CD4-positive, CD25-positive, alpha-beta regulatory T cell (primary cell): Measurements from ENCODE around the gene PRAMEF1. TPM values are rescaled to one million over a fixed set of nuclear protein-coding genes. Genes with fewer than 3 reads are reported as not detected.
"Not testable (repeated sequence)": the region's sequence is repeated elsewhere in the genome, so short reads cannot be mapped to it uniquely, and the experiment has no call there.

Experiments used
- ATAC-seq, 2 donors: fragments of 150-1000 bp; cut with Tn5 transposase; one replicate each; pipeline ENCODE4 v1.10.0; 2021; ENCODE audit warnings: low read depth in 2 of 2, moderate number of reproducible peaks in 2 of 2, moderate library complexity in 1 of 2
- DNase-seq, 3 donors: peaks; one replicate each; pipeline versions ENCODE4 v3.0.0 to v3.0.0-alpha.2; 2012 to 2022; ENCODE audit warnings: mixed read lengths in 1 of 3
- H3K27ac ChIP-seq: one replicate; pipeline ENCODE4 v1.7.0; 2013; ENCODE audit warnings: mild to moderate bottlenecking, low read length; ENCODE audit not compliant: insufficient read depth, poor library complexity, severe bottlenecking
- H3K27me3 ChIP-seq: one replicate; pipeline ENCODE4 v1.7.0; 2013; ENCODE audit warnings: low read length; ENCODE audit not compliant: control insufficient read depth, insufficient read depth
- H3K36me3 ChIP-seq: one replicate; pipeline ENCODE4 v1.7.0; 2013; ENCODE audit warnings: mild to moderate bottlenecking, low read length, moderate library complexity; ENCODE audit not compliant: control insufficient read depth, insufficient read depth
- H3K4me1 ChIP-seq: 2 replicates; pipeline ENCODE4 v1.7.0; 2013; ENCODE audit warnings: mild to moderate bottlenecking, low read length; ENCODE audit not compliant: insufficient read depth, control insufficient read depth, poor library complexity, severe bottlenecking
- H3K4me3 ChIP-seq: one replicate; pipeline ENCODE4 v1.7.0; 2013; ENCODE audit warnings: low read depth, mild to moderate bottlenecking, low read length, moderate library complexity
- H3K9me3 ChIP-seq, 2 experiments: 1 replicate in 1 of 2; 2 replicates in 1 of 2; pipeline ENCODE4 v1.7.0; 2013; ENCODE audit warnings: low read length in 2 of 2, mild to moderate bottlenecking in 1 of 2, moderate library complexity in 1 of 2; ENCODE audit not compliant: control insufficient read depth in 2 of 2
- H3K27ac Mint-ChIP-seq, 3 donors: one replicate each; pipeline ENCODE4 v1.8.0; 2020 to 2022; ENCODE audit warnings: mild to moderate bottlenecking in 3 of 3, mixed read lengths in 3 of 3, moderate library complexity in 2 of 3
- H3K27me3 Mint-ChIP-seq: one replicate; pipeline ENCODE4 v1.8.0; 2022; ENCODE audit warnings: mild to moderate bottlenecking, mixed read lengths
- H3K36me3 Mint-ChIP-seq: one replicate; pipeline ENCODE4 v1.8.0; 2020; ENCODE audit warnings: mixed read lengths
- H3K4me1 Mint-ChIP-seq, 4 donors: one replicate each; pipeline ENCODE4 v1.8.0; 2020 to 2022; ENCODE audit warnings: mixed read lengths in 4 of 4, mild to moderate bottlenecking in 1 of 4
- H3K4me3 Mint-ChIP-seq, 4 donors: one replicate each; pipeline ENCODE4 v1.8.0; 2020 to 2022; ENCODE audit warnings: mild to moderate bottlenecking in 4 of 4, mixed read lengths in 4 of 4, moderate library complexity in 3 of 4
- H3K9me3 Mint-ChIP-seq, 7 donors: one replicate each; pipeline ENCODE4 v1.8.0; 2020 to 2022; ENCODE audit warnings: mixed read lengths in 7 of 7, mild to moderate bottlenecking in 3 of 7, moderate library complexity in 2 of 7
- polyA plus RNA-seq, 4 donors: library from polyadenylated mRNA; unstranded; fragments of 300-500 nt; fragmentation: Illumina TruSeq; gene quantifications; one replicate each; pipeline ENCODE4 v1.2.3, GENCODE V29; 2021
- total RNA-seq: library from RNA; stranded (reverse); gene quantifications from one replicate; pipeline ENCODE4 v1.2.3, GENCODE V29; 2022

The PRAMEF1 gene
- total and polyA plus RNA-seq, 5 donors from 2014 or later, result not detected

DNA sequence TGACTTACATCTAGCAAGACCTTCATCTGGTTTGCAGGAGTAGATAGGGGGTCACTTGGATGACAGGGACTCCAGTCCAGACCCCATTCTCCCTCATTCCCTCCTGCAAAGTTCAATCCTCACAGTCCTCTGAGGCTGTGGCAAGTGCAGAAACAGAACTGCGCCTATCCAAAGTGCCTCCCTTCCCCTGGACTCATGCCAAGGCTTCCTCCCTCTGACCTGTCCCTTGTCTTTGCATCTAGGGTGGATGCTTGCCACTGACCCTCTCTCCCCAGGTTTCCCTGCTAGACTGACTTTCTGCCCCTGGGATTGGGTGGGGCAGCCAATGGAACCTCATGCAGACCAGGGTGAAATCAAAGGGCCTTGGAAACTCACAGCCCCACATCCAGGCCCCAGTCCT is 18.7 kb downstream of the PRAMEF1 start:
- H3K4me1 Mint-ChIP-seq, result no peaks in the 10 kb centered on the region
- no peak for ATAC-seq

DNA sequence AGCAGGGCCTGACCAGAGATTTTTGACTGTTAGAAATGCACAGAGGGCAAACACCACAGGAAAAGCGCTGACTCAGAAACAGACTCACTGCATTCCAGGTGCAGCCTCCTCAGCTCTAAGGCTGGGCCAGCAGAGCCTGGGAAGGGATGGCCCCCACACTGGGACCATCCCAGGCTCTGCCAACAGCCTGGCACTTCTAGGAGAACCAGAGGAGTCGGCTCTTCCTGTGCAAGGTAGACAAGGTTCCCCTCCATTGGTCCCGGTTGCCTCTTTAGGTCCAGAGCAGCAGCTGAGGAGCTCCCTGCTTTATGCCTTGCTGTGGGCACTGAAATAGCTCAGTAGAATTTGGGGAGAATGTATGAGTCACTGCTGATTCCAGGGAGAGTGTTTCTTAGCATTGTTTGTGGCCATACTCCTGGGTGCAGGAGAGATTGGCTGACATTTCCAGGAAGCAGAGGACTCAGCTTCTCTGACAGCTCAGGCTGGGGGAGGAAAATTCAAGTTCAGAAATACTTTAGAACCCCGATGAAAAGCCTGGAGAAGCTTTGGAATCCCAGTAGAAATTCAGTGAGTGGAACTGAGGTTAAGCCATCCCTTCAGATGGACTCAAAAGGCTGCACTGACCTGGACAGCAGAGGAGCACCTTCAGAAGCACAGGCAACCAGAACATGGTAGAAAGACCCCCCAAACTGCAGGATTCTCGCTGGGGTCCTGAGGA is 19.7 kb downstream of the PRAMEF1 start:
- Mint-ChIP-seq H3K9me3 (peaks cover 0 to 10% (median 2%) of the 10 kb centered on the region in 7 donors), H3K4me3 (no peak overlapping the region), H3K4me1 (no peaks in the 10 kb centered on the region), H3K36me3 (no peaks in the 10 kb centered on the region), H3K27me3 (peaks cover 5% of the 10 kb centered on the region), H3K27ac (no peak overlapping the region)
- Histone ChIP-seq H3K36me3 (no peaks in the 10 kb centered on the region), H3K4me1 (no peaks in the 10 kb centered on the region), H3K9me3 (peaks cover 0 to 2% of the 10 kb centered on the region in 2 experiments), H3K27me3 (no peaks in the 10 kb centered on the region), H3K27ac (no peak overlapping the region), H3K4me3 (no peak overlapping the region)
- DNase-seq, result no peak
- no peak for ATAC-seq

More for the DNA sequence above, 18.7 kb downstream of the PRAMEF1 start:
- no peak overlapping the region for H3K27ac ChIP-seq
- H3K27me3 Mint-ChIP-seq, result peaks cover 5% of the 10 kb centered on the region
- no peaks in the 10 kb centered on the region for H3K4me1 ChIP-seq
- no peaks in the 10 kb centered on the region for H3K36me3 Mint-ChIP-seq
- H3K4me3 ChIP-seq, result no peak overlapping the region
- DNase-seq, result no peak
- H3K27me3 ChIP-seq, result no peaks in the 10 kb centered on the region
- H3K4me3 Mint-ChIP-seq, result no peak overlapping the region
- H3K27ac Mint-ChIP-seq, result no peak overlapping the region
- peaks cover 0 to 5% of the 10 kb centered on the region in 2 experiments for H3K9me3 ChIP-seq
- no peaks in the 10 kb centered on the region for H3K36me3 ChIP-seq
- H3K9me3 Mint-ChIP-seq, result peaks cover 0 to 10% (median 5%) of the 10 kb centered on the region in 7 donors

DNA sequence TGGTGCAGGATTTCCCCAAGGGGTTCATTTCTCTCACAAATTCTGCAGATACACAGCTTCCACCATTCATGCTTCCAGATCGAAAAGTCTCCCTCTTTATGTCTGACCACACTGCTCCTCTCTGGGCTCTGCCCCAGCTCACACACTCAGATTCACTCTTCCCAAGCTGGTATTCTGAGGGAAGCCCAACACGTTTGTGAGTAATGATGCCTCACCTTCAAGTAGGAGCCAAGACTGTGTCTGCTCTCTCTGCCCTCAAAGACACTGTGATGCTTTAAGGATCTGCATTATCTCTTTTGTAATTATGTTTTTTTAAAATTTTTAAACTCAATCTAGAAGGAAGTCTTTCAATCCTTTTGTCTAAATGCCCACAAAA is 20.2 kb downstream of the PRAMEF1 start:
- H3K4me1 ChIP-seq, result no peaks in the 10 kb centered on the region
- H3K36me3 Mint-ChIP-seq, result no peaks in the 10 kb centered on the region
- H3K27me3 Mint-ChIP-seq, result peaks cover 5% of the 10 kb centered on the region
- H3K9me3 ChIP-seq, result no peaks in the 10 kb centered on the region
- H3K4me1 Mint-ChIP-seq, result no peaks in the 10 kb centered on the region
- no peak overlapping the region for H3K4me3 ChIP-seq
- peaks cover 0 to 5% (median 2%) of the 10 kb centered on the region in 7 donors for H3K9me3 Mint-ChIP-seq
- no peak for DNase-seq
- no peak overlapping the region for H3K27ac ChIP-seq
- no peak overlapping the region for H3K27ac Mint-ChIP-seq
- no peak overlapping the region for H3K4me3 Mint-ChIP-seq
- H3K36me3 ChIP-seq, result no peaks in the 10 kb centered on the region
- H3K27me3 ChIP-seq, result no peaks in the 10 kb centered on the region
- no peak for ATAC-seq

DNA sequence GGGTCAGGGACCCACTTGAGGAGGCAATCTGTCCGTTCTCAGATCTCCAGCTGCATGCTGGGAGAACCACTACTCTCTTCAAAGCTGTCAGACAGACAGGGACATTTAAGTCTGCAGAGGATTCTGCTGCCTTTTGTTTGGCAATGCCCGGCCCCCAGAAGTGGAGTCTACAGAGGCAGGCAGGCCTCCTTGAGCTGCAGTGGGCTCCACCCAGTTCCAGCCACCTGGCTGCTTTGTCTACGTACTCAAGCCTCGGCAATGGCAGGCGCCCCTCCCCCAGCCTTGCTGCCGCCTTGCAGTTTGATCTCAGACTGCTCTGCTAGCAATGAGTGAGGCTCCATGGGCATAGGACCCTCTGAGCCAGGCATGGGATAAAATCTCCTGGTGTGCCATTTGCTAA is 27.9 kb downstream of the PRAMEF1 start:
- not testable (repeated sequence) for H3K4me3 ChIP-seq, H3K27me3 ChIP-seq, DNase-seq, H3K4me3 Mint-ChIP-seq, H3K9me3 Mint-ChIP-seq, H3K9me3 ChIP-seq, H3K4me1 Mint-ChIP-seq, ATAC-seq, H3K27ac ChIP-seq, H3K36me3 ChIP-seq, H3K27ac Mint-ChIP-seq, H3K4me1 ChIP-seq, H3K36me3 Mint-ChIP-seq
- H3K27me3 Mint-ChIP-seq, result peaks cover 10% of the 10 kb centered on the region

DNA sequence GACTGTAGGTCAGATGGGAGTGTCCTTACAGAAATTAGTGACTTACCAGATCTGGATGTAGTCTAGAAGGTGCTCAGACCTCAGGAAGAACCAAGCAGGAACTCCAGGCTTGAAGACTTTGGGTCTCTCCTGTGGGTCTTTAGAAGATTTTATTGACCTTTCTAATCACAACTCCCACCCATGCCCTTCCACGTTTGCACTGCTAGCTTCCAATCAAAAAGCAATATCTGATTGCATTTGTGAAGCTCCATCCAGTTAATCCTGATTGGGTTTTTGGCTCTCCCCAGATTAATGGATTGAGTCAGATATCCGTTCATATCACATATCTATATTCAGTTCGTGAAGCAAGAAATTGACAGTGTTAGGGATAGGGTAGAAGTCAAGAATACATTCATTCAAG is 40.1 kb downstream of the PRAMEF1 start, which contains the start of gene PRAMEF11:
Gene PRAMEF11 (minus strand): TSS at position 101 of the 400 bp plus-strand sequence. CDS start 2,621 bp downstream, outside the sequence.
- not testable (repeated sequence) for H3K27ac Mint-ChIP-seq, H3K9me3 Mint-ChIP-seq, ATAC-seq, H3K27me3 Mint-ChIP-seq, H3K36me3 ChIP-seq, DNase-seq, H3K27me3 ChIP-seq, H3K4me1 Mint-ChIP-seq, H3K9me3 ChIP-seq, H3K4me3 ChIP-seq, H3K4me3 Mint-ChIP-seq, H3K36me3 Mint-ChIP-seq, H3K27ac ChIP-seq, H3K4me1 ChIP-seq

DNA sequence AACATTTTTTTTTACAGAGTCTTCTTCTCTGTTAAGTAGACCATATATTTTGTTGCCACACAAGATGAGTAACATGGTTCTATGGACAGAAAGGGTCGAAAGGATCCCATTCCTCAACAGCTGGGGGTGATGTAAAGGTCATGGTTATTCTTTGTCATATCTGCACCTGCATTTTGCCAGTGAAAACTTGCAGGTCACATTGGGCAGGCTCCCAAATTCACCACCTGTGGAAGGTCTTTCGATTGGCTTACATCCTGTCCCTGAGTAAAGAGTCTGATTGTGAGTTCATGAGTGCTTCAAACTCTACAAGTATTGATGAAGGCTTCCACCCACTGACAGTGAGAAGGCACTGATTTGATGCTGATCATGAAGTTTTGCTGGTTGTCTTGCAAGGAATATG is 42.1 kb downstream of the PRAMEF1 start:
- not testable (repeated sequence) for ATAC-seq, H3K36me3 ChIP-seq, H3K27me3 ChIP-seq, H3K9me3 Mint-ChIP-seq, H3K4me3 ChIP-seq, DNase-seq, H3K9me3 ChIP-seq, H3K4me3 Mint-ChIP-seq, H3K27ac ChIP-seq, H3K27ac Mint-ChIP-seq, H3K36me3 Mint-ChIP-seq, H3K4me1 ChIP-seq, H3K4me1 Mint-ChIP-seq
- H3K27me3 Mint-ChIP-seq, result peaks cover 10% of the 10 kb centered on the region

Other genes with a start within 250 kb of the PRAMEF1 start
- 15.2 TPM for gene DHRS3, start 173.2 kb upstream of the PRAMEF1 start, total RNA-seq
- 10 to 100 TPM in 3 of 4 donors, 1 to 10 TPM in 1; 8.8 to 25.6 (median 16.1) TPM for gene DHRS3, start 173.2 kb upstream of the PRAMEF1 start, polyA plus RNA-seq
- not detected for gene AADACL4, start 147.3 kb upstream of the PRAMEF1 start, total RNA-seq
- gene AADACL4, start 147.3 kb upstream of the PRAMEF1 start, polyA plus RNA-seq, result not detected
- gene AADACL3, start 75.3 kb upstream of the PRAMEF1 start, total RNA-seq, result not detected
- gene AADACL3, start 75.3 kb upstream of the PRAMEF1 start, polyA plus RNA-seq, result not detected
- not detected for gene CFAP107, start 45.2 kb upstream of the PRAMEF1 start, total RNA-seq
- not detected for gene CFAP107, start 45.2 kb upstream of the PRAMEF1 start, polyA plus RNA-seq
- not detected for gene PRAMEF12, start 17.7 kb upstream of the PRAMEF1 start, total RNA-seq
- gene PRAMEF12, start 17.7 kb upstream of the PRAMEF1 start, polyA plus RNA-seq, result not detected
- gene PRAMEF11, start 40.0 kb downstream of the PRAMEF1 start, total RNA-seq, result not detected
- gene PRAMEF11, start 40.0 kb downstream of the PRAMEF1 start, polyA plus RNA-seq, result not detected
- not detected for gene HNRNPCL1, start 57.3 kb downstream of the PRAMEF1 start, total RNA-seq
- gene HNRNPCL1, start 57.3 kb downstream of the PRAMEF1 start, polyA plus RNA-seq, result under 1 TPM in 1 of 4 donors, not detected in 3; 0.17 TPM
- gene PRAMEF2, start 65.7 kb downstream of the PRAMEF1 start, total RNA-seq, result not detected
- gene PRAMEF2, start 65.7 kb downstream of the PRAMEF1 start, polyA plus RNA-seq, result not detected
- not detected for gene PRAMEF4, start 94.8 kb downstream of the PRAMEF1 start, total RNA-seq
- gene PRAMEF4, start 94.8 kb downstream of the PRAMEF1 start, polyA plus RNA-seq, result not detected
- gene PRAMEF10, start 106.9 kb downstream of the PRAMEF1 start, total RNA-seq, result not detected
- not detected for gene PRAMEF10, start 106.9 kb downstream of the PRAMEF1 start, polyA plus RNA-seq
- not detected for gene PRAMEF7, start 125.2 kb downstream of the PRAMEF1 start, total RNA-seq
- not detected for gene PRAMEF7, start 125.2 kb downstream of the PRAMEF1 start, polyA plus RNA-seq
- not detected for gene PRAMEF6, start 156.2 kb downstream of the PRAMEF1 start, total RNA-seq
- not detected for gene PRAMEF6, start 156.2 kb downstream of the PRAMEF1 start, polyA plus RNA-seq